Measurements from ENCODE around the gene ANKRD26. TPM values are rescaled to one million over a fixed set of nuclear protein-coding genes. Genes with fewer than 3 reads are reported as not detected.
A peak's percentile ranks its signal among the peaks of the same experiment; 100 is the strongest.

The ANKRD26 gene
- total RNA-seq, 2 experiments from 2014 or later: 6.2 to 6.6 TPM

DNA sequence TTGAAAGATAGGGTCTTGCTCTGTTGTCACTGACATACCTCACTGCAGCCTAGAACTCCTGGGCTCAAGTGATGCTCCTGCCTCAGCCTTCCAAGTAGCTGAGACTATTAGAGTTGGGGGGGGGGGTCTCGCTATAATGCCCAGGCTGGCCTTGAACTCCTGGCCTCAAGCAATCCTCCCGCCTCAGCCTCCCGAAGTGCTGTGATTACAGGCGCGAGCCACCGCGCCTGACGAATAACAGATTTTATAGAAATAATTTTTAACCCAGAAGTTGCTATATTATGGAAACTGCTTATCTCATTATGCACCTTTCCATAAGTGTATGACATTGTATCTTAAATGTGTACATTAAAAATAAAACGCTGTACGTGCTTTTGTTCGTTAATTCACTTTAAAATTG lies 846 bp downstream of the ANKRD26 start:
- H3K27me3 Mint-ChIP-seq: no peaks in the 10 kb centered on the region
- intact Hi-C loops (cut with DNase I, micrococcal nuclease): loop anchor here in 1 of 2 experiments (2.0 kb wide), 1 partner anchor 55 kb away; the partner anchor contains the start of genes MASTL and YME1L1
- H3K36me3 Mint-ChIP-seq (ENCODE audit: low read depth): peaks cover 15% of the 10 kb centered on the region
- Histone ChIP-seq H3K27ac (ENCODE audit: low read depth in 1 of 2, low read length in 2 of 2) (peak overlapping the region in 1 of 2 donors; percentile 85), H3K27me3 (ENCODE audit: control insufficient read depth in 1 of 2, insufficient read depth in 2 of 2, low read length in 2 of 2) (no peaks in the 10 kb centered on the region), H3K36me3 (ENCODE audit: insufficient read depth, low read length) (no peaks in the 10 kb centered on the region), H3K4me1 (ENCODE audit: insufficient read depth, low read length) (peaks cover 24% of the 10 kb centered on the region), H3K9me3 (ENCODE audit: control insufficient read depth in 1 of 2, insufficient read depth in 1 of 2, low read length in 2 of 2) (no peaks in the 10 kb centered on the region), H3K4me3 (ENCODE audit: low read length) (peak overlapping the region; percentile 71)
- H3K9me3 Mint-ChIP-seq: no peaks in the 10 kb centered on the region
- H3K4me1 Mint-ChIP-seq (ENCODE audit: low read depth): peaks cover 44% of the 10 kb centered on the region
- ChIA-PET CTCF (interaction anchor here (1.4 kb wide), 1 partner anchor 13 kb away, joined by 4 read pairs; no protein-coding TSS in a partner anchor), POLR2A (interaction anchor here (1.4 to 4.5 kb wide), 2 partner anchors 53 to 55 kb away, joined by 3 to 46 read pairs; partner anchors contain the start of genes MASTL and YME1L1)
- TF ChIP-seq, protein P1, sequence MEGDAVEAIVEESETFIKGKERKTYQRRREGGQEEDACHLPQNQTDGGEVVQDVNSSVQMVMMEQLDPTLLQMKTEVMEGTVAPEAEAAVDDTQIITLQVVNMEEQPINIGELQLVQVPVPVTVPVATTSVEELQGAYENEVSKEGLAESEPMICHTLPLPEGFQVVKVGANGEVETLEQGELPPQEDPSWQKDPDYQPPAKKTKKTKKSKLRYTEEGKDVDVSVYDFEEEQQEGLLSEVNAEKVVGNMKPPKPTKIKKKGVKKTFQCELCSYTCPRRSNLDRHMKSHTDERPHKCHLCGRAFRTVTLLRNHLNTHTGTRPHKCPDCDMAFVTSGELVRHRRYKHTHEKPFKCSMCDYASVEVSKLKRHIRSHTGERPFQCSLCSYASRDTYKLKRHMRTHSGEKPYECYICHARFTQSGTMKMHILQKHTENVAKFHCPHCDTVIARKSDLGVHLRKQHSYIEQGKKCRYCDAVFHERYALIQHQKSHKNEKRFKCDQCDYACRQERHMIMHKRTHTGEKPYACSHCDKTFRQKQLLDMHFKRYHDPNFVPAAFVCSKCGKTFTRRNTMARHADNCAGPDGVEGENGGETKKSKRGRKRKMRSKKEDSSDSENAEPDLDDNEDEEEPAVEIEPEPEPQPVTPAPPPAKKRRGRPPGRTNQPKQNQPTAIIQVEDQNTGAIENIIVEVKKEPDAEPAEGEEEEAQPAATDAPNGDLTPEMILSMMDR (IDR thresholded peaks at IDR 0.05): no peak
- H3K4me3 Mint-ChIP-seq: peak overlapping the region; percentile 95
- H3K27ac Mint-ChIP-seq: peak overlapping the region; percentile 92
- DNase-seq (no peak), ATAC-seq (ENCODE audit: poor library complexity) (no peak)

DNA sequence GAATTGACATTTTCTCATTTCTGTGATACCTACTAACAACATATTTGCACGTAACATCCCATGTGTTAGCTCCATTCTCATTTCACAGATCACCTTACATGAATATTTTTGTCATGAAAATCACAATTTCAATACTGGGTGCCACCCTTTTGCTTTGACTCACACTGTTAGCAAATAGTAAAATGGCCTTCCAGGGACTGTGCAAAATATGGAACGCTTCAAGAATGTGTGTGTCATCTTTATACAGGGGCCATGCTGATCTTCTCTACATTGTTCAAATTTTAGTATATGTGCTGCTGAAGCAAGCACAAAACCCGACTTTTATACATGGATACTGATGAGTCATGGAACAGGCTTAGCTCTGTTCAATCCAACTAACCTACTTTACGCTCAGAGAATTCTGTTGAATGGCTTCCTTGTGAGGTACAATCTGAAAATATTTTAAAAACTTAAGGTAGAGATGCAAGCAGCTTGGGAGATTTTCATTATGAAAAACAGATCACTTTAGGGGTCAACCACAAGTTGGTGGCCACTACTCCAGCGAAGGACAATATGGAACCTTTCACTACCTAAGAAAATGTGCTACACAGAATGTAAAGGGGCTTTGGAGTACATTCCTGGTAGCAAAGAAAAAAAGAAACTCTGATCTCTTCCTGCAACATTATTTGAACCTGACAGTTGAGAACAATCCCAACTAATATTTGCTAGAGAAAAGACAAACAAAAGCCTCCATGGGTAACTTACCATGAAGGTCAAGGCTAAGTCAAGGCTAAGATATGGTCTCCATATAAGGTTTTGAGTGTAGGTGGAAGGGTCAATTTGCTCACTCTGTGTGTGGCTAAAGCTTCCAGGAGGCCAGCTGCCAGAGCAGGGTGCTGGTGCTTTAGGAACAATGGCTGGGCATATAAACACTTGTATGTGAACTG lies 11.9 kb downstream of the ANKRD26 start:
- no peaks in the 10 kb centered on the region for H3K4me1 ChIP-seq (ENCODE audit: insufficient read depth, low read length)
- H3K27ac Mint-ChIP-seq: no peak overlapping the region
- intact Hi-C loops (cut with DNase I, micrococcal nuclease): no loop called here
- ATAC-seq (ENCODE audit: poor library complexity) (no peak), DNase-seq (no peak)
- peaks cover 4% of the 10 kb centered on the region for H3K36me3 ChIP-seq (ENCODE audit: insufficient read depth, low read length)
- ChIA-PET POLR2A (no interaction called here), CTCF (no interaction called here)
- H3K4me3 ChIP-seq (ENCODE audit: low read length): no peak overlapping the region
- no peaks in the 10 kb centered on the region for H3K27me3 Mint-ChIP-seq
- no peak overlapping the region for H3K4me3 Mint-ChIP-seq
- H3K9me3 Mint-ChIP-seq: no peaks in the 10 kb centered on the region
- H3K27me3 ChIP-seq (ENCODE audit: control insufficient read depth in 1 of 2, insufficient read depth in 2 of 2, low read length in 2 of 2): no peaks in the 10 kb centered on the region
- TF ChIP-seq, protein P1 (IDR thresholded peaks at IDR 0.05): no peak
- peaks cover 52% of the 10 kb centered on the region for H3K36me3 Mint-ChIP-seq (ENCODE audit: low read depth)
- H3K27ac ChIP-seq (ENCODE audit: low read depth in 1 of 2, low read length in 2 of 2): no peak overlapping the region
- no peaks in the 10 kb centered on the region for H3K9me3 ChIP-seq (ENCODE audit: control insufficient read depth in 1 of 2, insufficient read depth in 1 of 2, low read length in 2 of 2)
- no peaks in the 10 kb centered on the region for H3K4me1 Mint-ChIP-seq (ENCODE audit: low read depth)

DNA sequence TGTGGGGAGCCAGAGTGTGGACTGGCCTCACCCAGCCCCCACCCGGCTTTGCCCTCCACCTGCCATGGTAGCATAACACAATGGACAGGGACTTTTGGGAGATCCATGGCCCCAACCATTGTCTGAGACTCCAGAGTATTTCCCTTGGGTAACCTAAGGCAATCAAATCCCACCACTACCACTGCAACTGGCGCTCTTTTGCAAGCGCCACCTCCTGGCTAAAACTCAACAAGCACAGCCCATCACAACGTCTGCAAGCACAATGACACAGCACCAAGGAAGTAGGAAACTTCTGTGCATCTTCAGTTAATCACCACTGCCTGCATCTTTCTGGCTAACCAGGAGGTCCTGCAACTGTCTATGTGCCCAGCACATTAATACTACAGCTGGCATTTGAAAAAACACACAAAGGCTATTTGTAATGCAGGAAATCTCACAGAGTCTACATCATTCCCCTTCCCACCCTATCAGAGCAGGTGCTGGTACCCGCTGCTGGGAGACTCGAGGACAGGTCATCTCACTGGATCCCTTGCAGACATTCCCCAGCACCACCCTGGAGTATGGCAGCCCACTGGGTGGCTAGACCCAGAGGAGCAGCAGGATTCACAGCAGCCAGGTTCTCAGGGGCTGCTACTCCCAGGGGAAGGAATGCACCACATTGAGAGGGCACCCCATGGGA lies 27.7 kb downstream of the ANKRD26 start:
- TF ChIP-seq, protein P1 (IDR thresholded peaks at IDR 0.05): no peak
- no peak overlapping the region for H3K4me3 Mint-ChIP-seq
- H3K27ac Mint-ChIP-seq: no peak overlapping the region
- no peaks in the 10 kb centered on the region for H3K4me1 ChIP-seq (ENCODE audit: insufficient read depth, low read length)
- no peaks in the 10 kb centered on the region for H3K9me3 Mint-ChIP-seq
- peaks cover 40% of the 10 kb centered on the region for H3K36me3 ChIP-seq (ENCODE audit: insufficient read depth, low read length)
- H3K4me1 Mint-ChIP-seq (ENCODE audit: low read depth): peaks cover 21% of the 10 kb centered on the region
- no peak for DNase-seq
- intact Hi-C loops (cut with DNase I, micrococcal nuclease): no loop called here
- H3K27me3 Mint-ChIP-seq: no peaks in the 10 kb centered on the region
- no peaks in the 10 kb centered on the region for H3K27me3 ChIP-seq (ENCODE audit: control insufficient read depth in 1 of 2, insufficient read depth in 2 of 2, low read length in 2 of 2)
- no peak for ATAC-seq (ENCODE audit: poor library complexity)
- H3K4me3 ChIP-seq (ENCODE audit: low read length): no peak overlapping the region
- POLR2A ChIA-PET: no interaction called here
- peaks cover 88% of the 10 kb centered on the region for H3K36me3 Mint-ChIP-seq (ENCODE audit: low read depth)
- CTCF ChIA-PET: no interaction called here
- H3K27ac ChIP-seq (ENCODE audit: low read depth in 1 of 2, low read length in 2 of 2): no peak overlapping the region
- H3K9me3 ChIP-seq (ENCODE audit: control insufficient read depth in 1 of 2, insufficient read depth in 1 of 2, low read length in 2 of 2): peaks cover 0 to 10% of the 10 kb centered on the region in 2 experiments

Measured in CD4-positive, alpha-beta T cell (primary cell).